HT1080 (cell line): Measurements from ENCODE around the gene IL17REL. TPM values are rescaled to one million over a fixed set of nuclear protein-coding genes. Genes with fewer than 3 reads are reported as not detected.

Experiments used
- DNase-seq: peaks from one replicate; pipeline ENCODE4 v3.0.0-alpha.2; 2015; ENCODE audit warnings: low read depth
- total RNA-seq: library from RNA; depleted of rRNA; stranded (reverse); fragments of >200 nt; shearing (Covaris generic); gene quantifications from 2 replicates; pipeline ENCODE4 v1.2.3, GENCODE V29; 2014

The IL17REL gene
- total RNA-seq, 1 experiment from 2014 or later: not detected

DNA sequence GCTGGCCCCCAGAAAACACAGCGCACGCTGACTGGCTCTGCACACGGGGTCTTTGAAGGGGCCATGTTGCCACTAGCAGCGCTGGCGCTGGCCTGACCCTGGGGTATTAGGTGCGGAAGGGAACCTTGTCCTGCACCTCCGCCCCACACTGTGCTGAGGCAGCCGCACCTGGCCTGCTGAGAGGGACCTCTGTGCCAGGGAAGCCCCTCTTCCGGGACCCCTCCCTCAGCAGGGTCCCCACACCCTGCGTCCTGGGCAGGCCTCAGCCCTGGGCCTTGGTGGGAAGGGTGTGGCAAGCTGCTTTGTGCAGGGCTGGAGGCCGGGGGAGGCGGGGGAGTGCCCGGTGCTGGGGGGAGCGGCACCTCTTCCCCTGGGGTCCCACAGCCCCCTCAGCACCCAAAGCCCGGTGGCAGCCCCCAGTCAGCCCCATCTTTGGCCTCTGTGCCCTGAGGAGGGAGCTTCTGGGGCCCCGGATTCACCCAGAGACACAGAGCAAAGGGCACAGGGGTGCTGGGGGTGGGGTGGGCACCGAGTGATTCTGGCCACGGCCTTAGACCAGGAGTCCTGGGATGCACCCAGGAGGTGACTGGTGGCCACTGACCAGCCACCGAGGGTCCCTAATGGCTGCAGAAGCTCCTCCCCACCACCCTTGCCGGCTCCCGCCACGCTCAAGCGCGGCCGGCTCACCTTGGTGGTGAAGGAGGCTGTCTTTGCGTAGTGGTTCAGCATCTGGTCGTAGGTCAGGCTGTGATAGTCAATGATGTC lies 34.1 kb upstream of the IL17REL start:
- DNase-seq: no peak

DNA sequence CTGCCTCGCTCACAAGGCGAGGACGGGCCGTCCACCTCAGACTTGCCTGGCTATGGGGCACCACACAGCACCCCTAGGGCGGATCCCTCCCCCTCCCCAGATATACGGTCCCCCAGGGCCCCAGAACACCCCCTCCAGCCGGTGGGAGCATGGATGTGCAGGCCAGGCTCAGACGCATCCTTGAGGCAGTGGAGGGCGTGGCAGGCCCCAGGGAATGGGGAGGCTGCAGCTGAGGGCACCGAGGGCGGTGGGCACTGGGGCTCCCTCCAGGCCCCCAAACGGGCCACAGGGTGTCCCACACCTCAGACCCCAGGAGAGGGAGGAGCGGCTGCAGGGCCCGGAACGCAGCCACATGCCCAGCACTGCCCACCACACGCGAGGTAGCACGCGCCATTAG lies 33.5 kb upstream of the IL17REL start:
- no peak for DNase-seq

DNA sequence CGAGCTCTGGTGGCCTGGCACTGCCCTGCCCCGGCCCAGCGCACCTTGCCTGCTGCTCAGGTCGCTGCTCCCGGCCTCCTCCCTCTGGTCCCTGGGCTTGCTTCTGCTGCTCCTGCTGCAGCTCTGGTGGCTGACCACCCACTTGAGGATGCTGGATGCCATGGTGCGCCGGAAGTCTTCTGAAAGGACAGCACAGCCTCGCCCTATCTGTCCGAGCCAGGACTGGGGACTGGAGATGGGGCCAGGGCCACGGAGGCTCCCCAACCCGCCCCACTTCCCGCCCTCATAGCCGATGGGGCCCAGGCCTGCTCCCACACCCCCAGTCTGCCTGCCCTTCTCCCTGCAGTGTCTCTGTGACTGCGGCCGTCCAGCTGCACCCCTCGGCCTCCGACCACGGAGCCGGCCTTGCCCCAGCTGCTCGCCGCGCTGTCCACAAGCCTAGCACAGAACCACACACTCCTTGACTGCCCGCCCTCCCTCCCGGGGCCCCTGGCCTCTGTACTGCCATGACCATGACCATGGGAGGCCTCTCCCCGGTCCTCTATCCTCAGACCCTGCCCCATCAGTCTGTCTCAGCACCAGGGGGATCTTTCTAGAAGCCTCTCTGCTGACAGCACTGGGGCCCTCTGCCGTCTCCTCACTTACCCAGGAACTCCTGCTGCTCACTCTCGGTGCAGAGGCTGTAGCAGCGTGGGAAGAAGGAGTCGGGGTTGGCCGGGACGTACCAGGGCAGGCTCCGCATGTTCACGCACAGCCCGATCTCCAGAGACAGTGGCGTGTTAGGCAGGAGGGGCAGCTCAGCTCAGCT lies 32.9 kb upstream of the IL17REL start:
- DNase-seq: no peak

DNA sequence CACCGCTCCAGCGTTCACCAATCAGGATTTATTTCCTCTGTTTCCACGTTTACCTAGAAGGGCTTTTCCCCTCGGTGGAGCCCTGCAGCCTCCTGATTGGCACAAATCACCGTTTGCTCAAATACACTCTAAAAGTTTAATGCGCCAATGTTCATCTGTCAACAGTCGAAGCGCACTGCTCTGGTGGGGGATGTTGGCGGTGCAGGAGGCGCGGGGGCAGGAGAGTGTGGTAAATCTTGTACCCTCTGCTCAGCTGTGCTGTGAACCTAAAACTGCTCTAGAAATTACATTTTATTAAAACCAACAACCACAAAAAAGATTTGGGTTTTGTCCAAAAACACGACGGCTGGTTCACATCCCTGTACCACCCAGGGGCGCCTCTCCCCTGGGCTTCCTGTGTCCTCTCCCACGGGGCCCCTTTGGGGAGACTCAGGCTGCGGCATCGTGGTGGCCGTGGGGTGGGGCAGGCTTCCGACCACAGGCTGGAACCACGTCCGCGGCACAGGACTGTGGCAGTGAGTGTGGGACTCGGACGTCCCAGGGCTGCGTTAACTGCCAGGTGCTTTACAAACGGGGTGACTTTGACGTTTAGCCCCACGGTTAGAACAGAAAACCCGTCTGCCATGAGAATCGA lies 32.0 kb upstream of the IL17REL start:
- DNase-seq: no peak

DNA sequence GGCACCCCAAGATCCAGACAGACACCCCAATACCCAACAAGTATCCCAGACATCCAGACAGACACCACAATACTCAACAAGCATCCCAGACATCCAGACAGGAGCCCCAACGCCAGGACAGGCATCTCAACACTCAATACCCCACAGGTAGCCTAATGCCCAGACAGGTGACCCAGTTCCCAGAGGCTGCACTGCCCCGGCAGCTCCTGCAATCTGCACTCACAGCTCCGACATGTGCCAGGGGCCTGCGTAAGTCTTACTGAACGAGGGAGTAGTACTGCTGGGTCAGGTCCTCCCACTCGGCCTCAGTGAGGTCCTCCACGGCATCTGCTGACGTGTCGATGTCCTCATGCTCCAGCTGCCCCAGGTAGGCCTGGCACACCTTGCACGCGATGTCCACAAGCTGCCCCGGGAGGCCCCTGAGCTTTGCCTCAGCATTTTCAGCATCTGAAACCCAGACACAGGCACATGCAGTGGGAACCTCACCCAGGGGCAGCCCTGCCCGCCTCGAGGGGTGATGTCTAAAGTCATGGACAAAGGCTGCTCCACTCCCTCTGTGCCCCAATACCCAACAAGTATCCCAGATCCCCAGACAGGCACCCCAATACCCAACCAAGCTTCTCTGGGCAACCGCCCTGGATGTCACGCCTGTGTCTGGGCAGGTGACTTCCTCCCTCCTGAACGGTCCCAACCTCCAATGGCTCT lies 28.9 kb upstream of the IL17REL start:
- no peak for DNase-seq

DNA sequence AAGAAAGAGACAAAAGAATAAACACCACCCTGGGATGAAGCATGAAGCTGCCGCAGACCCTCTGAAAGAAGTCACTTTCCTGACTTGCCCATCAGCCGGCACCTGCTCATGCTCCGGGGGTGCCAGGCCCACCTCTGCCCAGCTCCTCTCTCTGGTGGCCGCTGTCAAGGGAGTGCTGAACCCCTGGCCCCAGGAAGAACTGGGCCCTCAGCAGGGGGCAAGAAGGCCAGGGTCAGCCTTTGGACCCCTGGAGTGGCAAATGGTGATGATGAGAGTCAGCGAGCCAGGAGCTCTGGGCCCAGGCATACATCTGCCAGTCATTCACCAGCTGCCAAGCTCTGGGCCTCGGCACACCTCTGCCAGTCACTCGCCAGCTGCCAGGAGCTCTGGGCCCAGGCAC lies 28.2 kb upstream of the IL17REL start:
- no peak for DNase-seq

DNA sequence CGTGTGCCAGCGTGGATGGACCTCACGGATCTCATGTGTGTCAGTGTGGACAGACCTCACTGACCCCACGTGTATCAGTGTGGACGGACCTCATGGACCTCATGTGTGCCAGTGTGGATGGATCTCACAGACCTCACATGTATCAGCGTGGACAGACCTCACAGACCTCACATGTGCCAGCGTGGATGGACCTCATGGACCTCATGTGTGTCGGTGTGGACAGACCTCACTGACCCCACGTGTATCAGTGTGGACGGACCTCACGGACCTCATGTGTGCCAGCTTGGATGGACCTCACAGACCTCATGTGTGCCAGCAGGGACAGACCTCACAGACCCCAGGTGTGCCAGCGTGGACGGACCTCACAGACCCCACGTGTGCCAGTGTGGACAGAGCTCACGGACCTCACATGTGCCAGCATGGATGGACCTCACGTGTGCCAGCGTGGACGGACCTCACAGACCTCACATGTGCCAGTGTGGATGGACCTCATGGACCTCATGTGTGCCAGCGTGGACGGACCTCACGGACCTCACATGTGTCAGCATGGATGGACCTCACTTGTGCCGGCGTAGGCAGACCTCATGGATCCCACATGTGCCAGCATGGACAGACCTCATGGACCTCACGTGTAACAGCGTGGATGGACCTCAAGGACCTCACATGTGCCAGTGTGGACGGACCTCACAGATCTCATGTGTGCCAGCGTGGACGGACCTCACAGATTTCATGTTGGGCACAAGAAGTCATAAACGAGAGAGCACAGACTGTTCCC lies 27.3 kb upstream of the IL17REL start:
- no peak for DNase-seq

DNA sequence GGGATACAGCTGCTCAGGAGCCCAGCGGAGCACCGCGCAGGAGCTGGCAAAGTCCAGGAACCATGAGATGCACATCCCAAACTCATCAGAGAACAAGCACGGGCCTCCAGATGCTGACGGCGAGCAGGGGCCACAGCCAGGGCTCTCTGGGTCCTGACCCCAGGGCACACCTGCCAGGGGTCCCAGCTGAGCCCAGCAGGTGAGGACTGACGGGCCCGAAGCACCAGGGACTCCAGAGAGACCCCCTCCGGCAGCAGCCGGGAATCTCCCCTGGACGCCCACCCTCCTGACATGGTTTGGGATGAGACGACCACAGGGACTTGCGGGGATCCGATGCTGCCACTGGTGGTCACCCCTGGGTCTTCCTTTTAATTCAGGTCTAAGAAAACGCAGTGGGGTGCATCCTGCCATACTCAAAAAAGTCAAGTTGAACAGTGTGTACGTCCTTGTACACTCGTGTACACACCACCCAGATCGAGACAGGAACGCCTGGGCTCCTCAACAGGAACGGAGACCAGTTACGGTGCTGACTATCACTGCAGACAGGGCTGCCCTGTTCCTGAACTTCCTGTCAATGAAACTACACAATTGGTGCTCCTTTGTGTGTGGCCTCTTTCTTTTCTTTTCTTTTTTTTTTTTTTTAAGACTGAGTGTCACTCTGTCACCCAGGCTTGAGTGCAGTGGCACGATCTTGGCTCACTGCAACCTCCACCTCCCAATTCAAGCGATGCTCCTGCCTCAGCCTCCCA lies 23.6 kb upstream of the IL17REL start:
- DNase-seq: no peak

DNA sequence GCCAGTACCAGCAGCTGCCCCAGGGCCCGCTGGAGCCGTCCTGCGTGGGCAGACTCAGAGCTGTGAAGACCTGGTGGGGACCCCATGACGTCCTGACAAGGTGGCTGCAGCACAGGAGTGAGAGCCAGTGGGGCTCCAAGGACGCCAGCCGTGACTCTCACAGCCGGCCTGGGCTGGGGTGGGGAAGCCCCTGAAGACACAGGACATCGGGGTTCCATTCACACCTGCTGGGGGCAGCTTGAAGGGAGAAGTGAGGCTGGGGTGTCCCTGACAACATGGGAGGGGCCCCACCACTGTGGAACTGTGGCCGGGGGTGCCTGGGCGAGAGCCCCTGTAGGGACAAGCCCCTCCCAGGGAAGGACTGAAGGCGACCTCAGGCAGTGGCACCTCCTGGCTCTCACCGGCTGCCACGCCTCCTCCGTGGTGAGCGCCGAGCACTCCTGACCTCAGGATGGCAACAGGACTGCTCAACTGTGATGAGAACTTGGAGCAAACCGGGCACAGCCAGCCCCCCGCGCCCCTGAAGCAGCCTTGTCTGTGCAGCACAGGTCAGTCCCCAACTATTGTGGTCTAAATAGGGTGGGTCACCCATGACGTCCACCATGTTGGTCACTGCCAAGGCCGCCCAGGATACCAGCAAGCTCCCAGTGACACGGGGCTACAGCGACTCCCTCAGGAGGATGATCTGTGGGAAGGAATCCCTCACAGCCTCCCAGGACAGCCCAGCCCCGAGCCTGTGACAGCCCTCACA lies 22.7 kb upstream of the IL17REL start:
- DNase-seq: no peak

DNA sequence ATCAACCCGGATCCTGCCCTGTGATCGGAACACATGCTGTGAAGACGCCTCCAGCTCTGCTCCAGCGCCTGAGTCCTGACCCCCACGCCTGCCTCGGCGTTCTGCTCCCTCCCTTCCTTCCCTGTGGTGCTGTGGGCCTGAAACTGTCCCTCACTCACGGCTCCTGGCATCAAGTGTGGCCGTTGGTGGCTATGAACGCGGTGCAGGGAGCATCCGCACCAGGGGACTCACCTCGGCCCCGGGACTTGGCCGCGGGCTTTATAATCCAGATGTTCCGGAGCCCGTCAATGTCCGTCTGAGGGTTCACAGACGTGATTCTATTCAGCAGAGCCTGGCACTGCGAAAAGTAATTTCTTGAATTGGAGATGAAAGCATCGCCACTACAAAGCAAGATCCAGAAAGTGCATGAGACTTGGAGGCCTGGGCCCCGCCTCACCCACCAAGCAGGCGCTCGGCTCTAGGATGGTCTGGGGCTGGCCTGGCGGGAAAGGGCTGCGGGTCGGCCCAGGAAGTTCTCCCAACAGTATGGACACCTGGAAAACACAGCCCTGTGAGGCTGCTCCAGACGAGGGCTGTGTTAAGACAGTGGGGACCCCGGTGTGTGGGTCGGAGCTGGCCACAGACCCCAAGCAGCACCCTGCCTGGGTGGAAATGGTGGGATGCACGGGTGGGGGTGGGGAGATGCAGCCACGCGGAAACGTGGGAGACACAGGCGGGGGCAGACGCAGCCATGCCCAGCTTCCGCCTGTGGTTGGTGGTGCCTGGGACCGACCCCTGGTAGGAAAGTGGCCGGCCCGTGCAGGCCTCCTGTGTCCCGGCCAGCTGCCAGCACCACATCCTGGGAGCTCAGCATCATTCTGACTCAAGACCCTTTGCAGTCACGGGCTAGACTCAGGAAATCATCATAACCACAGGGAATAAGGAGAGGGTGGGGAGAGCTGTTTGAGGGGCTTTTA lies 21.8 kb upstream of the IL17REL start:
- peak; percentile 72 for DNase-seq

DNA sequence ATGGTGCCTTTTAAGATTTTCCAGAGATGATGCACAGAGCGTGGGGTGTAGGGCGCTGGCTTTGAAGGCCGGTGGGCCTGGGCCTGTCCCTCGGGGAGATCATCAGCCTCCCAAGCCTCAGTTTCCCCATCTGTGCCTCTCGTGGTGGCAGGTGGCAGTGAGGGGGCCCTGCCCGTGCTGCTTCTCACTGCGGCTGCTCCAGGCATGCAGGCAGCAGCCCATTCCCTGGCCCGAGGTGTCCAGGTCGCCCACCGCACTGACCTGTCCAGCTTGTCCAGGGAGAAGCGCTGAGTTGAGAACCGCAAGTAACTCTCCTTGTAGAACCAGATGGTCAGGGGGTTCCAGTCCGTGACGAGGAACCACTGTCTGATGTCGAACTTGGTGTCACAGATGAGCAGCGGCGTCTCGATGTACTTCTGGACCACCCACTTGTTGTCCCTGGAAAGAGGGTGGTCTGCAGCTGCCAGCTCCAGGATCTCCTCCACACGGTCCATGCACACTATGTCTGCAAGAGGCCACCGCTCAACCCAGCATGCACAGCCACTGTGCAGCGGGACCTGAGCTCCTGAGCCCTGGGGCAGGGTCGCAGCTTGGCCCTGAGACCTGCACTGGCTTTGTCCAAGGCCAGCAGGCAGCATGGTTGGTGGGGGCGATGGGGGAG lies 20.5 kb upstream of the IL17REL start:
- no peak for DNase-seq

DNA sequence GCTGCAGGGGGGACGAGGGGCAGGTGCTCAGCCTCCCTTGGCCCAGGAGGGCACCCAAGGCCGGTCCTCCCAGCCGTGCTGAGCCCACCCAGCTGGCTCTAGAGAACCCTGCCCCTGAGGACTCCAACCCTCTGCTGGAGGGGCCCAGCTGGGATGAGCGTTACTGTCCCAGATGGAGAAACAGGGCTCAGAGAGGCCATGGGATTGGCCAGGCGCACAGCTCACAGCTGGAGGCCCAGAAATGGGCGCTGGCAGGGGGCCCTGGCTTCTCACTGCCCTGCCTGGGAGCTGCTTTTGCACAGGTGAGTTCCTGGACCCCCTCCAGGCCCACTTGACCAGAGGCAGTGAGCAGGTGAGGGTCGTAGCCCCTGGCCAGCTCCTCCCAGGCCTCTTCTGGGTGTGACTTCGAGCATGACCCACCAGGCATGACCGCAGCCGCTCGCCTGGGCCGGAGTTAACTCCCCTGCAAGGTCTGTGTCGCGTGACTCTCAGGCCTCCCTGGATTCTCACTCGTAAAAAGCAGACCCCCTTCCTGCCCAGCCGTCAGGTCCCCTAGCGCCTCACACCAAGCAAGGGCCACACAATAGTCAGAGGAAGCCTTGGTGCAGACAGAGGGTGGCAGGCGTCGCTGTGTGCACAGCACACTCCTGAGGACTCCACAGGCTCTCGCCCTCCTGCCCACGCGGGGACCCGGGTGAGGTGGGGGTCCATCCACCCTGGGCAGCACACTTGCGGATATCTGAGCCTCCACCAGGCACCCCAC lies 19.7 kb upstream of the IL17REL start:
- DNase-seq: no peak

DNA sequence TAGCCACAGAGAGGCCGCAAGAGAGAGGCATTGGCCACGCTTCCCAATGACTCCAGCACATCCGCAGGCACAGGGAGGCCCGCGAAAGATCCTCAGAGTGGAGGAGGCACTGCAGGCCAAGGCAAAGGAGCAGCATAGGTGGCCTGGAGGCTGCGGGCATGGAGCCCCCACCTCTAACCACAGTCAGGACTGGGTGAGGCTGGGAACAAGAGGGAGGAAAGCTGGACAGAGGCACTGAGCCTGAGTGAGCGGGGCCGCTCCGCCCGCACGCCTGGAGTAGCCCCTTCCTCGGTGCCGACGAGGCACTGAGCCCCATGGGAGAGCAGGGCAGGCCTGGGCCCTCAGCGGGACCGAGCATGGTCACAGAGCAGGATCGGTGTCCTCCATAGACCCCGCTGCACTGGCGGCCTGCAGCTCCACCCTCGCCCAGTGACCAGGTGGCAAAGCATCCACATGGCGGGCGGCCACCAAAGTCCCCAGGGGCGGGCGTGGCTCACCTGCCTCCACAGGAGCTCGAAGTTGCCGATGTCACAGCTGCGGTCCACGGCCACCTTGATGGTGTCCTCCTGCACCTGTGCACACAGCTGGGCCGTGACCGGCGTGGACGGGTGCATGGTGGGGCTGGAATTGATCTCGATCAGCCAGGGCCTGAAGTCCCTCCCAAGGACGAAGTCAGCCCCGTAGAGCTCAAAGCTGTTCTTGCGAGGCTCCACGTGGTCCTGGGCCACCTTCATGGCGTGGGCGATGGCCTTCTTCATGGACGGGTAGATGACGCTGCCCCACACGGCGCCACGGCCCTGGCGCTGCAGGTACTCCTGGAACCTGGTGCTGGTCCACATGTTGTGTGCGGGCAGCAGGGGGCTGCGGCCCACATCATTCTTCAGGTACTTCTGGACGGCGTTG lies 18.9 kb upstream of the IL17REL start:
- no peak for DNase-seq

DNA sequence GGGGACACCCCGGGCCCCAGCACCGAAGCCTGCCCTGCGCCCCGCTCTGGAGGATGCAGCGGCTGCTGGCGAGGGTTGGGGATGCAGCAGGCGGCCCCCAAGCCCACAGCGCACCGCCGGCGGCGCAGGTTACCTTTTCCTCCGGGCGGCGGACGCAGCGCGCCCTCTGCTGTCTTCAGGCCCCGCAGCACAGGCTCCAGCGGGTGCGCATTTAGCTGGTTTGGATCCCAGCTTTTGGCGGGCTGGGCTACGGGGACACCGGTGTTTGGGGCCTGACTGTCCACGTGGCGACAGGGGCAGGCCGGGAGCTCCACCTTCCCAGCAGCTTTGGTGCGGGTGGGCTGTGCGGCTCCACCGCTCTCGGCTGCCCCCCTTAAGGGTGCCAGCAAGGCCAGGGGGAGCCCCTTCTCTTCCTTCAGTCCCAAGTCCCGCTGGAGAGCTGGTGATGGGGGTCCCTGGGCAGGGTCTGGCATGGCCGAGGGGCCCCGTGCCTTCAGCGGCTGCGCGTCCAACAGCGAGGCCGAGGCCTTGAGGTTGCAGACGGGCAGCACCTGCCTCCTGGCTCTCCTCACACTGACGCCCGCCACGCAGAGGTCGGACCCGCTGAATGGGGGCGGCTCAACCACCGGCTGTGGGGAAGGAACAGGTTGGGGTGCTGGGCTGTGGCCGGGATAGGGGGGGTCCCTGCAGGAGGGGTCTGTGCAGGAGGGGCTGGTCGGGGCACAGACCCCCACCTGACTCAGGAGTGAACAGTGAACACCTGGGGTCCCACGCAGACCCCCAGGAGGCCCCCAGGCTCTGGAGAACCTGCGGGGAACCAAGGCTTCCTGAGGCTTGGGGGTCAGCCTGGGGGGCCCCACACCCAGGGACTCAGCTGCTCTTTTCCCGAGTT lies 18.0 kb upstream of the IL17REL start:
- peak; percentile 60 for DNase-seq
